ENCODE data around the gene NHS.

- TF ChIP-seq, protein P1, sequence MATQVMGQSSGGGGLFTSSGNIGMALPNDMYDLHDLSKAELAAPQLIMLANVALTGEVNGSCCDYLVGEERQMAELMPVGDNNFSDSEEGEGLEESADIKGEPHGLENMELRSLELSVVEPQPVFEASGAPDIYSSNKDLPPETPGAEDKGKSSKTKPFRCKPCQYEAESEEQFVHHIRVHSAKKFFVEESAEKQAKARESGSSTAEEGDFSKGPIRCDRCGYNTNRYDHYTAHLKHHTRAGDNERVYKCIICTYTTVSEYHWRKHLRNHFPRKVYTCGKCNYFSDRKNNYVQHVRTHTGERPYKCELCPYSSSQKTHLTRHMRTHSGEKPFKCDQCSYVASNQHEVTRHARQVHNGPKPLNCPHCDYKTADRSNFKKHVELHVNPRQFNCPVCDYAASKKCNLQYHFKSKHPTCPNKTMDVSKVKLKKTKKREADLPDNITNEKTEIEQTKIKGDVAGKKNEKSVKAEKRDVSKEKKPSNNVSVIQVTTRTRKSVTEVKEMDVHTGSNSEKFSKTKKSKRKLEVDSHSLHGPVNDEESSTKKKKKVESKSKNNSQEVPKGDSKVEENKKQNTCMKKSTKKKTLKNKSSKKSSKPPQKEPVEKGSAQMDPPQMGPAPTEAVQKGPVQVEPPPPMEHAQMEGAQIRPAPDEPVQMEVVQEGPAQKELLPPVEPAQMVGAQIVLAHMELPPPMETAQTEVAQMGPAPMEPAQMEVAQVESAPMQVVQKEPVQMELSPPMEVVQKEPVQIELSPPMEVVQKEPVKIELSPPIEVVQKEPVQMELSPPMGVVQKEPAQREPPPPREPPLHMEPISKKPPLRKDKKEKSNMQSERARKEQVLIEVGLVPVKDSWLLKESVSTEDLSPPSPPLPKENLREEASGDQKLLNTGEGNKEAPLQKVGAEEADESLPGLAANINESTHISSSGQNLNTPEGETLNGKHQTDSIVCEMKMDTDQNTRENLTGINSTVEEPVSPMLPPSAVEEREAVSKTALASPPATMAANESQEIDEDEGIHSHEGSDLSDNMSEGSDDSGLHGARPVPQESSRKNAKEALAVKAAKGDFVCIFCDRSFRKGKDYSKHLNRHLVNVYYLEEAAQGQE (IDR thresholded peaks at IDR 0.05; ENCODE audit: borderline replicate concordance in 1 of 2, low read depth in 1 of 2, low read length in 2 of 2) = no peak
- no peak for TF ChIP-seq RAD51 (IDR thresholded peaks at IDR 0.05; ENCODE audit: borderline replicate concordance)
- no peak for TF ChIP-seq ZSCAN20 (CRISPR knock-in tag; IDR thresholded peaks at IDR 0.05; ENCODE audit: borderline replicate concordance)
- no peak for TF ChIP-seq CTCF (CRISPR knock-in tag; IDR thresholded peaks at IDR 0.05)
- TF ChIP-seq, protein P2, sequence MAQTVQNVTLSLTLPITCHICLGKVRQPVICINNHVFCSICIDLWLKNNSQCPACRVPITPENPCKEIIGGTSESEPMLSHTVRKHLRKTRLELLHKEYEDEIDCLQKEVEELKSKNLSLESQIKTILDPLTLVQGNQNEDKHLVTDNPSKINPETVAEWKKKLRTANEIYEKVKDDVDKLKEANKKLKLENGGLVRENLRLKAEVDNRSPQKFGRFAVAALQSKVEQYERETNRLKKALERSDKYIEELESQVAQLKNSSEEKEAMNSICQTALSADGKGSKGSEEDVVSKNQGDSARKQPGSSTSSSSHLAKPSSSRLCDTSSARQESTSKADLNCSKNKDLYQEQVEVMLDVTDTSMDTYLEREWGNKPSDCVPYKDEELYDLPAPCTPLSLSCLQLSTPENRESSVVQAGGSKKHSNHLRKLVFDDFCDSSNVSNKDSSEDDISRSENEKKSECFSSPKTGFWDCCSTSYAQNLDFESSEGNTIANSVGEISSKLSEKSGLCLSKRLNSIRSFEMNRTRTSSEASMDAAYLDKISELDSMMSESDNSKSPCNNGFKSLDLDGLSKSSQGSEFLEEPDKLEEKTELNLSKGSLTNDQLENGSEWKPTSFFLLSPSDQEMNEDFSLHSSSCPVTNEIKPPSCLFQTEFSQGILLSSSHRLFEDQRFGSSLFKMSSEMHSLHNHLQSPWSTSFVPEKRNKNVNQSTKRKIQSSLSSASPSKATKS (CRISPR knock-in tag; IDR thresholded peaks at IDR 0.05) = no peak
- TF ChIP-seq, protein P3, sequence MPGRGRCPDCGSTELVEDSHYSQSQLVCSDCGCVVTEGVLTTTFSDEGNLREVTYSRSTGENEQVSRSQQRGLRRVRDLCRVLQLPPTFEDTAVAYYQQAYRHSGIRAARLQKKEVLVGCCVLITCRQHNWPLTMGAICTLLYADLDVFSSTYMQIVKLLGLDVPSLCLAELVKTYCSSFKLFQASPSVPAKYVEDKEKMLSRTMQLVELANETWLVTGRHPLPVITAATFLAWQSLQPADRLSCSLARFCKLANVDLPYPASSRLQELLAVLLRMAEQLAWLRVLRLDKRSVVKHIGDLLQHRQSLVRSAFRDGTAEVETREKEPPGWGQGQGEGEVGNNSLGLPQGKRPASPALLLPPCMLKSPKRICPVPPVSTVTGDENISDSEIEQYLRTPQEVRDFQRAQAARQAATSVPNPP (CRISPR knock-in tag; IDR thresholded peaks at IDR 0.05) = no peak
- no peak for TF ChIP-seq ZNF10 (CRISPR knock-in tag; IDR thresholded peaks at IDR 0.05; ENCODE audit: borderline replicate concordance, low read depth)
- TF ChIP-seq, protein P4, sequence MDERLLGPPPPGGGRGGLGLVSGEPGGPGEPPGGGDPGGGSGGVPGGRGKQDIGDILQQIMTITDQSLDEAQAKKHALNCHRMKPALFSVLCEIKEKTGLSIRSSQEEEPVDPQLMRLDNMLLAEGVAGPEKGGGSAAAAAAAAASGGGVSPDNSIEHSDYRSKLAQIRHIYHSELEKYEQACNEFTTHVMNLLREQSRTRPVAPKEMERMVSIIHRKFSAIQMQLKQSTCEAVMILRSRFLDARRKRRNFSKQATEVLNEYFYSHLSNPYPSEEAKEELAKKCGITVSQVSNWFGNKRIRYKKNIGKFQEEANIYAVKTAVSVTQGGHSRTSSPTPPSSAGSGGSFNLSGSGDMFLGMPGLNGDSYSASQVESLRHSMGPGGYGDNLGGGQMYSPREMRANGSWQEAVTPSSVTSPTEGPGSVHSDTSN (CRISPR knock-in tag; IDR thresholded peaks at IDR 0.05) = no peak
- no peak for TF ChIP-seq ZBTB33 (CRISPR knock-in tag; IDR thresholded peaks at IDR 0.05)
- no peak for TF ChIP-seq ZSCAN30 (CRISPR knock-in tag; IDR thresholded peaks at IDR 0.05)
- no peak for TF ChIP-seq MAFG (CRISPR knock-in tag; IDR thresholded peaks at IDR 0.05)
- TF ChIP-seq, protein P5, sequence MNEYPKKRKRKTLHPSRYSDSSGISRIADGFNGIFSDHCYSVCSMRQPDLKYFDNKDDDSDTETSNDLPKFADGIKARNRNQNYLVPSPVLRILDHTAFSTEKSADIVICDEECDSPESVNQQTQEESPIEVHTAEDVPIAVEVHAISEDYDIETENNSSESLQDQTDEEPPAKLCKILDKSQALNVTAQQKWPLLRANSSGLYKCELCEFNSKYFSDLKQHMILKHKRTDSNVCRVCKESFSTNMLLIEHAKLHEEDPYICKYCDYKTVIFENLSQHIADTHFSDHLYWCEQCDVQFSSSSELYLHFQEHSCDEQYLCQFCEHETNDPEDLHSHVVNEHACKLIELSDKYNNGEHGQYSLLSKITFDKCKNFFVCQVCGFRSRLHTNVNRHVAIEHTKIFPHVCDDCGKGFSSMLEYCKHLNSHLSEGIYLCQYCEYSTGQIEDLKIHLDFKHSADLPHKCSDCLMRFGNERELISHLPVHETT (CRISPR knock-in tag; conservative IDR thresholded peaks at IDR 0.05) = no peak
- no peak for TF ChIP-seq ZNF253 (CRISPR knock-in tag; IDR thresholded peaks at IDR 0.05; ENCODE audit: borderline replicate concordance)
- TF ChIP-seq NCOR1 (IDR thresholded peaks at IDR 0.05; ENCODE audit: borderline replicate concordance, low read length) = no peak
Observed at GRCh38 chrX:17553961-17554482, 179.0 kb downstream of the NHS start.
